ENCODE measurements around the gene ATCAY.

Gene ATCAY

GRCh38 chr19:3849092-3849491 is 31.4 kb upstream of the ATCAY start:
- CTCF ChIA-PET, result interaction anchor here (0.6 to 1.6 kb wide), 7 partner anchors 8 to 183 kb away, joined by 3 to 5 read pairs (median 3); no protein-coding TSS in a partner anchor
- Mint-ChIP-seq H3K4me1 (no peaks in the 10 kb centered on the region), H3K9me3 (peaks cover 14% of the 10 kb centered on the region), H3K27ac (no peak overlapping the region), H3K4me3 (no peak overlapping the region), H3K27me3 (peaks cover 4% of the 10 kb centered on the region), H3K36me3 (no peaks in the 10 kb centered on the region)
- peak; percentile 71 for DNase-seq

GRCh38 chr19:3849787-3850186 is 30.7 kb upstream of the ATCAY start:
- H3K4me1 Mint-ChIP-seq, result no peaks in the 10 kb centered on the region
- DNase-seq, result no peak
- no peak overlapping the region for H3K4me3 Mint-ChIP-seq
- H3K27me3 Mint-ChIP-seq, result peaks cover 4% of the 10 kb centered on the region
- peaks cover 14% of the 10 kb centered on the region for H3K9me3 Mint-ChIP-seq
- H3K36me3 Mint-ChIP-seq, result no peaks in the 10 kb centered on the region
- CTCF ChIA-PET, result interaction anchor here (0.8 to 1.6 kb wide), 3 partner anchors 9 to 183 kb away, joined by 3 to 5 read pairs (median 4); no protein-coding TSS in a partner anchor
- no peak overlapping the region for H3K27ac Mint-ChIP-seq

- DNase-seq, result no peak
- Mint-ChIP-seq H3K27ac (no peak overlapping the region), H3K4me3 (no peak overlapping the region), H3K36me3 (no peaks in the 10 kb centered on the region), H3K9me3 (peaks cover 14% of the 10 kb centered on the region), H3K4me1 (no peaks in the 10 kb centered on the region), H3K27me3 (peaks cover 4% of the 10 kb centered on the region)
- CTCF ChIA-PET, result interaction anchor here (1.5 kb wide), 1 partner anchor 9 kb away, joined by 3 read pairs; no protein-coding TSS in a partner anchor
These were observed 30.0 kb upstream of the ATCAY start for GRCh38 chr19:3850320-3850972.

- Mint-ChIP-seq H3K4me1 (no peaks in the 10 kb centered on the region), H3K4me3 (no peak overlapping the region), H3K27ac (no peak overlapping the region), H3K36me3 (no peaks in the 10 kb centered on the region), H3K27me3 (peaks cover 4% of the 10 kb centered on the region), H3K9me3 (peaks cover 14% of the 10 kb centered on the region)
- CTCF ChIA-PET, result interaction anchor here (1.5 kb wide), 1 partner anchor 10 kb away, joined by 3 read pairs; no protein-coding TSS in a partner anchor
- DNase-seq, result no peak
These were observed 29.0 kb upstream of the ATCAY start for GRCh38 chr19:3851254-3852176.

- no peaks in the 10 kb centered on the region for H3K36me3 Mint-ChIP-seq
- CTCF ChIA-PET, result no interaction called here
- no peak for DNase-seq
- peaks cover 14% of the 10 kb centered on the region for H3K9me3 Mint-ChIP-seq
- no peaks in the 10 kb centered on the region for H3K4me1 Mint-ChIP-seq
- H3K4me3 Mint-ChIP-seq, result no peak overlapping the region
- H3K27me3 Mint-ChIP-seq, result peaks cover 4% of the 10 kb centered on the region
- H3K27ac Mint-ChIP-seq, result no peak overlapping the region
These were observed 28.3 kb upstream of the ATCAY start for GRCh38 chr19:3852177-3852511.

- peak; percentile 30 for DNase-seq
These were observed 27.8 kb upstream of the ATCAY start for GRCh38 chr19:3852614-3853254.

GRCh38 chr19:3855320-3855719 is 25.2 kb upstream of the ATCAY start:
- no peak overlapping the region for H3K4me3 Mint-ChIP-seq
- DNase-seq, result no peak
- no peaks in the 10 kb centered on the region for H3K4me1 Mint-ChIP-seq
- H3K9me3 Mint-ChIP-seq, result peaks cover 14% of the 10 kb centered on the region
- no peak overlapping the region for H3K27ac Mint-ChIP-seq
- CTCF ChIA-PET, result no interaction called here
- no peaks in the 10 kb centered on the region for H3K27me3 Mint-ChIP-seq
- H3K36me3 Mint-ChIP-seq, result no peaks in the 10 kb centered on the region

More at GRCh38 chr19:3852614-3853254, 27.8 kb upstream of the ATCAY start:
- Mint-ChIP-seq H3K36me3 (no peaks in the 10 kb centered on the region), H3K27ac (no peak overlapping the region), H3K4me3 (no peak overlapping the region), H3K4me1 (no peaks in the 10 kb centered on the region), H3K9me3 (peaks cover 14% of the 10 kb centered on the region), H3K27me3 (peaks cover 4% of the 10 kb centered on the region)
- CTCF ChIA-PET, result no interaction called here

GRCh38 chr19:3857449-3858003 is 23.0 kb upstream of the ATCAY start:
- Mint-ChIP-seq H3K36me3 (no peaks in the 10 kb centered on the region), H3K4me1 (no peaks in the 10 kb centered on the region), H3K4me3 (no peak overlapping the region), H3K27ac (no peak overlapping the region), H3K9me3 (peaks cover under 1% of the 10 kb centered on the region), H3K27me3 (no peaks in the 10 kb centered on the region)
- CTCF ChIA-PET, result interaction anchor here (1.1 kb wide), 1 partner anchor 97 kb away, joined by 3 read pairs; no protein-coding TSS in a partner anchor
- DNase-seq, result no peak

- no peak overlapping the region for H3K4me3 Mint-ChIP-seq
- peaks cover 4% of the 10 kb centered on the region for H3K27me3 Mint-ChIP-seq
- H3K27ac Mint-ChIP-seq, result no peak overlapping the region
- CTCF ChIA-PET, result no interaction called here
- no peak for DNase-seq
- no peaks in the 10 kb centered on the region for H3K36me3 Mint-ChIP-seq
- no peaks in the 10 kb centered on the region for H3K9me3 Mint-ChIP-seq
- no peaks in the 10 kb centered on the region for H3K4me1 Mint-ChIP-seq
These were observed 20.0 kb upstream of the ATCAY start for GRCh38 chr19:3860499-3860898.

GRCh38 chr19:3862826-3863500 is 17.5 kb upstream of the ATCAY start:
- Mint-ChIP-seq H3K9me3 (no peaks in the 10 kb centered on the region), H3K27me3 (peaks cover 22% of the 10 kb centered on the region), H3K27ac (no peak overlapping the region), H3K36me3 (no peaks in the 10 kb centered on the region), H3K4me3 (no peak overlapping the region), H3K4me1 (no peaks in the 10 kb centered on the region)
- no peak for DNase-seq
- CTCF ChIA-PET, result no interaction called here

GRCh38 chr19:3863648-3864047 is 16.8 kb upstream of the ATCAY start:
- no peaks in the 10 kb centered on the region for H3K9me3 Mint-ChIP-seq
- H3K27me3 Mint-ChIP-seq, result peaks cover 29% of the 10 kb centered on the region
- H3K4me1 Mint-ChIP-seq, result no peaks in the 10 kb centered on the region
- H3K36me3 Mint-ChIP-seq, result no peaks in the 10 kb centered on the region
- no peak overlapping the region for H3K4me3 Mint-ChIP-seq
- CTCF ChIA-PET, result interaction anchor here (0.6 kb wide), 1 partner anchor 557 kb away, joined by 3 read pairs; no protein-coding TSS in a partner anchor
- no peak overlapping the region for H3K27ac Mint-ChIP-seq
- DNase-seq, result no peak

GRCh38 chr19:3866910-3867638 is 13.4 kb upstream of the ATCAY start:
- Mint-ChIP-seq H3K9me3 (peaks cover 4% of the 10 kb centered on the region), H3K27me3 (peaks cover 56% of the 10 kb centered on the region), H3K27ac (no peak overlapping the region), H3K36me3 (peaks cover 1% of the 10 kb centered on the region), H3K4me3 (no peak overlapping the region), H3K4me1 (peaks cover 7% of the 10 kb centered on the region)
- CTCF ChIA-PET, result no interaction called here
- DNase-seq, result no peak
